ENCODE results near the gene RAB8B.

GRCh38 chr15:63244399-63244798 is 55.0 kb downstream of the RAB8B start:
- TF ChIP-seq ZNF639 (CRISPR knock-in tag; conservative IDR thresholded peaks at IDR 0.05 in 1 of 2, IDR thresholded peaks at IDR 0.05 in 1 of 2) = no peak
- TF ChIP-seq XRCC5 (IDR thresholded peaks at IDR 0.05; ENCODE audit: low read depth, low read length) = no peak
